HG02798 (cell line): ENCODE results near the gene C16orf92.

Source experiments
- ATAC-seq: cut with Tn5 transposase; IDR thresholded peaks from one replicate; pipeline ENCODE4 v1.9.1; 2021; ENCODE audit warnings: mild to moderate bottlenecking; ENCODE audit not compliant: unreplicated experiment, poor library complexity

Gene C16orf92

DNA sequence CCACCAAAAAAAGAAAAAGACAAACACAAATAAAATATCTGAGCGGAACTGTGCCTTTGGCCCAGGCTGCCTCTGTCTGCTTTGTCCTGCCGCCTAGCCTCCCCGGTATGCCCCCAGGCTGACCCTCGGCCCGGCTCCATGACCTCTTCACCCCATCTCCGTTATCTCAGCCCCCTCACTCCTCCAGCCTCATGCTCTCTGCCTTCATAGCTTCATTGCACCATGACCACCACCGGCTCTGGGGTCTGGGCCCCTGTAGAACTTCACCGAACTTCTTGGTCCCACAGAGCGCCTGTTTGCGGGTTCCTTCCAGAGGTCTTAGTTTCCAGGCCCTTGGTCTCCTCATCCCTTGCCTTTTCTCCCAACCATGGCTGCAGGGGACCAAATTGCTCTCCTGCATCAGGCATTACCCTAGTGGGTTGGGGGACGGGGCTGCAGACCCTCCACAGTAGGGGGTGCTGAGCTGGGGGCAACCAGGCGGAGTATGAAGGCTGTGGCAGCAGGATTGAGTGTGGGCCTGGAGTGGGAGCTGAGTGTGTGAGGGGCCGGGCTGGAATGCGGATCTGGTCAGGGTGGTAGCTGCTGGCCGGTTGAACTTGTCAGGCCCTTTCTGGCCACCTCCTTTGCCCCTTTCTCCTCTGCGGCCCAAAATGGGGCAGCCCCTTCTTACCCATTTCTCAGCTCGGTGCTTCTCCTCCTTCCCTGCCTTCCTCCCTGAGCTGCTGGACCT, 34.5 kb upstream of the C16orf92 start:
- ATAC-seq = no peak

- ATAC-seq = no peak
Observed at GRCh38 chr16:29989111-29989858, 33.7 kb upstream of the C16orf92 start.

- no peak for ATAC-seq
Observed at GRCh38 chr16:29990034-29990433, 33.0 kb upstream of the C16orf92 start.

- no peak for ATAC-seq
Observed at GRCh38 chr16:29990883-29991570, 32.0 kb upstream of the C16orf92 start.

DNA sequence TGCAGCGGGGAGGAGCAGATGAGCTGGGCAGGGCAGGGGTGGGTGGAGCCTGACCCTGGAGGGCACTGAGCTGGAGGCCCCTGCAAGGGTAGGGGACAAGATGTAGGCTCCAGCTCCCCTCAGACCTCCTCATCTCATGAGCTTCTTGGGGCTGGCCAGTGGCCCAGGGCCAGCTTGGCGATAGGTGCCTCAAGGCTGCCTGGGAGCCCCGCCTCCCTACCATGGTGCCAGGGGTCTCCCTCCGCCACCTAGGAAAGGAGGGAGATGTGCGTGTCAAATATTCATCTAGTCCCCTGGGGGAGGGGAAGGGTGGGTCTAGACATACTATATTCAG, 31.5 kb upstream of the C16orf92 start:
- no peak for ATAC-seq

GRCh38 chr16:29992344-29992967, 30.5 kb upstream of the C16orf92 start:
- ATAC-seq = no peak

DNA sequence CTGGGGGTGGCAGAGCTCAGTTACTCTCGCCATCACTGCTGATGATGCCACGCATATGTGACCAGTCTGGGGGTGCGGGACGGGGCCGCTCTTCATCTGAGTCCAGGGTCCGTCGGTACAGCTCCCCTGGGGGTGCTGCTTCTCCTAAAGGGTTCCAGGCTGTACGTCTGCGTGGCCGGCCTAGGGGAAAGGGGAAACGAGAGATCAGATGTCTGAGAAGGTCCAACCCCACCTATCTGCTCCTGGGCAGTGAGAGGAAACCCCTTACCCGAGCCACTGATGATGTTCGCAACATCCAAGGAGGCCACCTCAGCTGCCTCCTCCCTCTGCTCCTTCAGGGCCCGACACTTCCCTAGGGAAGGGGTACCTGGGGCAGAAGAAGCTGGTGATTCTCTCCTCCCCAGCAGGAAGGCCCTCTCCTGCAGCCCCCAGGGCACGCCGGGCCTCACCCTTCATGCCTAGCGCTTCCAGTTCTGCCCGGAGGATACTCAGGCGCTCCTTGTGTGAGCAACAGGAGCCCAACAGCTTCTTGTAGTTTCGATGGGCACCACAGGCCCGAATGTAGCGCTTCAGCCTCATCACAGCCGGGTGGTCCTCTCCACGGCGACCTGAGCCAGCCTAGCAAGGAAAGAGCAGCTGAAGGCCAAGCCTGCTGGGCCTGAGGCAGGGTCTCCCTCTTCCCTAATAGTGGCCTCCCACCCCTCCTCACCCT, 29.7 kb upstream of the C16orf92 start:
- ATAC-seq = no peak

- no peak for ATAC-seq
Observed at GRCh38 chr16:29993903-29994599, 28.9 kb upstream of the C16orf92 start.

DNA sequence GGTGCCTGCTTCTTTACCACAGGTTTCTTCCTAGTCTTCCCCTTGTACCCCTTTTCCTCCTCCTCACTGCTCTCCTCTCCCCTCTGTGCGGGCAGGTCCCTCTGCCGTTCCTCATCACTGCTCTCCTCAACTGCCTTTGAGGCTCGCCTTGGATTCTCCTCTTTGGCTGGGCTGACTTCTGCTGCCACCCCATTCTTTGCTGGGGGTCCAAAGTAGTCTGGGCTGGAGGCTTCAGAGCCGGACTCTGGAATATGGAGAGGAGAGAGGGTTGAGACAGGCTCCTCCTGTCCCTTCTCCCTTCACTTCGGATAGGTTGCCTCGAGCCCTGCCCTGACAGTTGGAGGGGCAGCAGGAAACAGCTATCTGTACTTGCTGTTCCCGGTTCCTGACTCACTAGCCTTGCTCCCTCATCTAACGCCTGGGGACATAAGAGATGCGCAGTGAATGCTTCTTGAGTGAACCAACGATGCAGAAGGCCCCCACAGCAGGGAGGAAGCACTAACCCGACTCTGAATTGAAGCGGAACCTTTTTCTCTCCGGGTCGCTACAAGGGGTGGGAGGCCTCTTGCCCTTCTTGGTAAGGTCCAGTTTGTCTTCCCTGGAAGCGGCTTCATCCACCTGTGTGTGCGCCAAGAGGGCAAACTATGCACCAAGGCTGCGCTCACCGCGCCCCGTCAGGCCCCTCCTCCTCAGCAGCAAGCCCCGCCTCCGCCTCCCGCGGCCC, 28.2 kb upstream of the C16orf92 start:
- peak; percentile 39 for ATAC-seq

GRCh38 chr16:29995324-29995910, 27.6 kb upstream of the C16orf92 start, which contains the start of gene HIRIP3:
Gene HIRIP3 (minus strand): TSS chr16:29995617. CDS start chr16:29995605, 12 bp downstream.
- ATAC-seq = peak; percentile 61

GRCh38 chr16:29995911-29996765, 26.9 kb upstream of the C16orf92 start, which contains the start of gene INO80E:
Gene INO80E (plus strand): TSS chr16:29996241. CDS start chr16:29996311, 70 bp downstream.
- ATAC-seq = peak; percentile 95

DNA sequence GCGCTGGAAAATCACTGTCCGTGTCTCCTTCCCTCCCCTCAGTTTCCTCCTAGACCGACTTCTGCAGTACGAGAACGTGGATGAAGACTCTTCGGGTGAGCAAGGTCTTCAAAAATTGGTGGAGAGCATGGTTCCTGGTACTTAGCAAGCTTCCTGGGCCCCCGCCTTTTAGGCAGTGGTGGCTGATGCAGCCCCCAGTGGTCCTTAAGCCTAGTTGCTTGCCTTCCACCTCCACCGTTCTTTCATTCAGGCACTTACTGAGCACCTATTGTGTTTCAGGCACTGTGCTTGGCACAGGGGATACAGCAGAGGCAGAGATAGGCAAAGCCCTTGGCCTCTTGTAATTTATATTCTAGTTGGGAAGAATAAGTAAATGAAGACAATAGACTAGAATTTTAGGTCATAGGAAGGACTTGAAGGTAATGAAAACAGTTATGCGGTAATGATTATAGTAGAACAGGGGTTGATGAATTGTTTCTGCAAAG, 26.2 kb upstream of the C16orf92 start:
- no peak for ATAC-seq

DNA sequence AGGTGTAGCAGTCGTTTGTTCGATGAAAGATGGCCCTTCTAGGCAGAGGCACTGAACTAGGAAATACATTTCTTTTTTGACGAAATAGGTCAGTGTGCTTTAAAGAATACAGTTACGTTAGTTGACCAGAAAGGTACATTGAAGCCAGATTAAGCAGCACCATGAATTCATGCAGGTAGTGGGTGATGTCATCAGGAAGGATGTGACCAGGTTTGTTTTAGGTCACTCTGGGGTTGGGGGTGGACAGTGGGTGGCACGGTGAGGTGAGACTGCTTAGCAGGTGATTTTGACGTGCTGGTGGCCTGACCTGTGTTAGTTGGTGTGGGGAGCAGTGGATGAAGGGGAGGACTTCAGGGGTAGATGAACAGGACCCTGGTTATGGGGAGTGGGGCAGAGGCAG, 23.4 kb upstream of the C16orf92 start:
- ATAC-seq = no peak

GRCh38 chr16:30000735-30001631, 22.0 kb upstream of the C16orf92 start:
- no peak for ATAC-seq

DNA sequence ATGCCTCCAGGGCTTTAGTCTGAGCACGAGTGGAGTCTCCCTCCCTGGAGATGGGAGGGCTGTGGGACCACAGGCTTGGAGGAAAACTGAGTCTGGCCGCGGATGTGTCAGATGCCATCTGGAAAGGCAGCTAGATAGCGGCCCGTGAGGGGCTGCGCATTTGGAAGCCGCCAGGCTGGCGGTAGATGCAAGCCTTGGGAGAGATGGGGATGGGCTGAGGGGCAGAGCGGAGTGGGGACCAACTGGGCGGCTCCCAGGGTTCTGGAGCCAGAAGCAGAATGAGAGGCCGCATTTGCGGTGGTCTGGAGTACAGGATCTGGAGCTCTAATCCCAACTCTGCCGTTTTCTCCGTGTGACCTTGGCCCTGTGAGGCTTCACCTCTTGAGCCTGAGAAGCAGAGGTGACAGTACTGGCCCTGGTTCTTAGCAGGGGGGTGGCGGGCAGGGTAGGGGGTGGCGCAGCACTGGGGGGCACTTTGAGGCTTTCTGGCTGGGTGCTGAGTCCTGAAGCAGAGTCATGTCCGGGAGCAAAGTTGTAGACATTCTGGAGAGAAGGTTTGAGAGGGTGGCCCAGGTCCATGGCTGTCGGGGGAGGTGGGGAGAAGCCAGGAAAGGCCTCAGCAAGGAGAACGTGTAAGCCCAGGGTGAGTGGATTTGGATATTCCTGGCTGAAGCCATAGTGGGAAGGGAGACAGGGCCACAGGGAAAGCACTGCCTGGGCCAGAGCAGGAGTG, 20.2 kb upstream of the C16orf92 start:
- ATAC-seq = no peak
